ENCODE results near the gene RRP36.

The RRP36 gene

DNA sequence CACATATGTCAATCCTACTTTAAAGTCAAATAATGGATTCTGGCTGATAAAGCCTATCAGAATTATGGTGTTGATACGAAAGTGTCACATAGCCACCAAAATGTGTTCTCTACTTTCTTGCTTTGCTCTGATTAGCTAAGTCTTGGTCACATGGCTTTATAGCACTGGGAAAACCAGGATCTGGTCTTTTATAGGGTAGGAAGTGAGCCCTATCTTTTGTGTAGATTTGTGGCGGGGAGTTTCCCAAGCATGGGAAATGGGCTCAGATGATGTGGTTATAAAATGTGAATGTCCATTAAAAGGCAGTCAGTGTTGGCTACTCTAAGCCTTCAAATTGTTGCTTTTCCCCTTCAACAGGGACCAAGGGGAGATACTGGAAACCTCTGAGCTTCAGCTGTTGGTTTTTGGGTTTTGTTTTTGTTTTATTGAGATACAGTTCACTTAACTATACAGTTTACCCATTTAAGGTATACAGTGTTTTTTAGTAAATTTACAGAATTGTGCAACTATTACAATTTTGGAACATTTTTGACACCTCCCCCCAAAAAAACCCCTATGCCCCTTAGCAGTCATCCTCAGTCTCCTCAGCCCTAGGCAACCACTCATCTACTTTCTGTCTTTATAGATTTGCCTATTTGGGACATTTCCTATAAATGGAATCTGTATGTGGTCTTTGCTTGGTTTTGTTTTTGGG is 12.2 kb downstream of the RRP36 start:
- Histone ChIP-seq H4K20me1 (ENCODE audit: control insufficient read depth, insufficient read depth, low read depth, low read length) (no peaks in the 10 kb centered on the region), H3K9me3 (ENCODE audit: control insufficient read depth, insufficient read depth, low read length) (no peaks in the 10 kb centered on the region), H3K4me2 (ENCODE audit: low read length) (no peak overlapping the region), H3K27me3 (ENCODE audit: control insufficient read depth, low read length) (no peaks in the 10 kb centered on the region), H3F3A (ENCODE audit: control insufficient read depth, insufficient read depth) (no peaks in the 10 kb centered on the region), H3K4me3 (ENCODE audit: low read length) (no peak overlapping the region), H3K36me3 (ENCODE audit: control insufficient read depth, low read length) (peaks cover 40% of the 10 kb centered on the region), H3K27ac (ENCODE audit: low read depth, low read length) (no peak overlapping the region), H3K9me2 (replicated peaks; ENCODE audit: control insufficient read depth, low read length) (no peaks in the 10 kb centered on the region), H3K4me1 (ENCODE audit: control insufficient read depth, low read length) (no peaks in the 10 kb centered on the region), H3K79me2 (ENCODE audit: control insufficient read depth, low read length) (no peaks in the 10 kb centered on the region)
- TF ChIP-seq CTCF (IDR thresholded peaks at IDR 0.05; ENCODE audit: low read depth, low read length, poor library complexity, severe bottlenecking) (no peak), EZH2phosphoT487 (IDR thresholded peaks at IDR 0.05; ENCODE audit: borderline replicate concordance, low read length) (no peak)

GRCh38 chr6:43034190-43034525 is 12.7 kb downstream of the RRP36 start:
- Histone ChIP-seq H3K36me3 (ENCODE audit: control insufficient read depth, low read length) (peaks cover 38% of the 10 kb centered on the region), H4K20me1 (ENCODE audit: control insufficient read depth, insufficient read depth, low read depth, low read length) (no peaks in the 10 kb centered on the region), H3K27me3 (ENCODE audit: control insufficient read depth, low read length) (no peaks in the 10 kb centered on the region), H3K9me3 (ENCODE audit: control insufficient read depth, insufficient read depth, low read length) (no peaks in the 10 kb centered on the region), H3K4me2 (ENCODE audit: low read length) (no peak overlapping the region), H3K27ac (ENCODE audit: low read depth, low read length) (no peak overlapping the region), H3K9me2 (replicated peaks; ENCODE audit: control insufficient read depth, low read length) (no peaks in the 10 kb centered on the region), H3K79me2 (ENCODE audit: control insufficient read depth, low read length) (no peaks in the 10 kb centered on the region), H3K4me3 (ENCODE audit: low read length) (no peak overlapping the region), H3F3A (ENCODE audit: control insufficient read depth, insufficient read depth) (no peaks in the 10 kb centered on the region), H3K4me1 (ENCODE audit: control insufficient read depth, low read length) (no peaks in the 10 kb centered on the region)
- TF ChIP-seq CTCF (IDR thresholded peaks at IDR 0.05; ENCODE audit: low read depth, low read length, poor library complexity, severe bottlenecking) (no peak), EZH2phosphoT487 (IDR thresholded peaks at IDR 0.05; ENCODE audit: borderline replicate concordance, low read length) (no peak)

DNA sequence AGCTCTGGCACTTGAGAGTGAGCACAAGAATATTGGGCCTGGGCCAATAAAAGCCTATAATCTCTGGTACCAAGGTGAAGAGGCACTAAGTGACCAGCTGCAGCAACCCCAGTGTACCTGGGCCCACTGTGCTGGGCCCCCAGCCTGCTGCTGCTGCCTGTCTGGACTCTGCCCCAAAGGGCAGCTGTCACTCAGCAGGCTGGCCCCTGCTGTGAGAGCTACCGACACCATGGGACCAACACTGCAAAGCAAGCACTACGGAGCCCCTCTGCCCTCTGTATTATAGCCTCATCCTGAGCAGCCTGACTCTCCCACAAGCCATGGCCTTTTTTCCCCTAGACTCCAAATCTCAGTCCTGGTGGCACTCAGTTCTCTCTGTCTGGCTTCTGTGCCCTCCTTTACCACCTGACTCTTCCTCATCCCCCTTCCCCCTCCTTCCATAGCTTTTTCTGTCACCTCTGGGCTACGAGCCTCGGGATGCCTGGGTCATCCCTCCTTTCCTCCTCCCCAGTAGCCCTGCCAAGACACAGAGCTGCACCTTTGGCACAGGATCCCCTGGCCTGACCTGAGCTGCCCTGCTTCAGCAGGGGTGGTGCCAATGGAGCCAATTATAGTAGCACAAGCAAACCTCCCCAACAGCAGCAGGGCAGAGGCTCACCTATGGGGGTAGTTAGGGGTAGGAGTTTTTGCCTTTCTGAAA is 14.2 kb downstream of the RRP36 start:
- Histone ChIP-seq H3K4me1 (ENCODE audit: control insufficient read depth, low read length) (no peaks in the 10 kb centered on the region), H4K20me1 (ENCODE audit: control insufficient read depth, insufficient read depth, low read depth, low read length) (no peaks in the 10 kb centered on the region), H3K9me2 (replicated peaks; ENCODE audit: control insufficient read depth, low read length) (no peaks in the 10 kb centered on the region), H3K4me3 (ENCODE audit: low read length) (no peak overlapping the region), H3K4me2 (ENCODE audit: low read length) (no peak overlapping the region), H3K27me3 (ENCODE audit: control insufficient read depth, low read length) (no peaks in the 10 kb centered on the region), H3K27ac (ENCODE audit: low read depth, low read length) (no peak overlapping the region), H3K36me3 (ENCODE audit: control insufficient read depth, low read length) (peaks cover 27% of the 10 kb centered on the region), H3K9me3 (ENCODE audit: control insufficient read depth, insufficient read depth, low read length) (no peaks in the 10 kb centered on the region), H3F3A (ENCODE audit: control insufficient read depth, insufficient read depth) (no peaks in the 10 kb centered on the region), H3K79me2 (ENCODE audit: control insufficient read depth, low read length) (no peaks in the 10 kb centered on the region)
- TF ChIP-seq CTCF (IDR thresholded peaks at IDR 0.05; ENCODE audit: low read depth, low read length, poor library complexity, severe bottlenecking) = no peak
- TF ChIP-seq EZH2phosphoT487 (IDR thresholded peaks at IDR 0.05; ENCODE audit: borderline replicate concordance, low read length) = no peak

Measured in DOHH2 (cell line).